ENCODE results near the gene NTRK3.

GRCh38 chr15:88181613-88182012 is 74.9 kb downstream of the NTRK3 start:
- no peak for TF ChIP-seq POLR2A (IDR thresholded peaks at IDR 0.05; ENCODE audit: low read length)
- no peak for TF ChIP-seq GATA1 (IDR thresholded peaks at IDR 0.05; ENCODE audit: low read depth, low read length)

Data from erythroblast (primary cell).